ENCODE data around the gene NLRP6.
"Not testable (repeated sequence)": the region's sequence is repeated elsewhere in the genome, so short reads cannot be mapped to it uniquely, and the experiment has no call there.

The NLRP6 gene

GRCh38 chr11:317668-318404 is 39.6 kb downstream of the NLRP6 start:
- H3K27ac ChIP-seq (ENCODE audit: low read length): not testable (repeated sequence)
- Histone ChIP-seq H3K9ac (ENCODE audit: low read length) (peak overlapping the region; percentile 32), H3K27me3 (ENCODE audit: control insufficient read depth, insufficient read depth, low read length) (peaks cover 29% of the 10 kb centered on the region)

DNA sequence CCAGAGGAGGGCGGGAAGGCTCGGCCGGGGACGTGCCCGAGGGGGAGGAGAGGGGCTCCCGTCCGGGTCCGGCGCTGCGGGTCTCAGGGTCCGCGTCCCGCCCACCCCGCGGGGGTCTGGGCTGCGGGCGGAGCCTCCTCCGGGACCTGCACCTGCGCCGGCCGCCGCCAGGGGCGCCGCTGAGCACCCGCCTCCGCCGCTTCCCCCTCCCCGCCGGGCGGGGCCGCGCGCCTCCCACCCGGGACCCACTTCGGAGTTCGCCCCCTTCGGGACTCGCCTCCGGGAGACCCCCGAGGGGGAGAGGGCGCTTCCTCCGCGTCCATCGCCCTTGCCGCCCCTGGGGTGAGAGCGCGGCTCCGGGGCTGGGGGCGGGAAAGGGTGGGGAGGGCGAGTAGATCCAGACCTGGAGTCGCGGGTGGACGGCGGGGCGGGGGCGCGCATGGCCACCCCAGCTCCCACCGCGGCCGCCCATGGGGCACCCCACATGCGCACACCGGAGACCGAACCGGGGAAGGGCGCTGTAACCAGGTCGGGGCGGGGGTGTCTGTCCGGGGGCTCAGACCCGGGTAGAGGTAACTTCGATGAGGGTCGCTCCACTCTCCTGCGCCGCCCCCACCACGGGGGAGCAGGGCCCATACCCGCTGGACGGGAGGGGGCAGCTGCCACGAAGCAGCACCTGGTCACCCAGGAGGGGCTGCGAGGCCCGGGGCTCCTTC is 40.4 kb downstream of the NLRP6 start:
- not testable (repeated sequence) for H3K9ac ChIP-seq (ENCODE audit: low read length); H3K9me3 ChIP-seq (ENCODE audit: control insufficient read depth, low read depth, low read length); H3K27ac ChIP-seq (ENCODE audit: low read length); H3K36me3 ChIP-seq (ENCODE audit: control insufficient read depth, low read depth, low read length)
- Histone ChIP-seq H3K27me3 (ENCODE audit: control insufficient read depth, insufficient read depth, low read length) (peaks cover 29% of the 10 kb centered on the region), H3K4me3 (ENCODE audit: low read length) (peak overlapping the region; percentile 21), H3K4me1 (ENCODE audit: control insufficient read depth, low read depth, low read length) (peaks cover 24% of the 10 kb centered on the region)

More at GRCh38 chr11:317668-318404, 39.6 kb downstream of the NLRP6 start:
- H3K36me3 ChIP-seq (ENCODE audit: control insufficient read depth, low read depth, low read length); H3K9me3 ChIP-seq (ENCODE audit: control insufficient read depth, low read depth, low read length): not testable (repeated sequence)
- peak overlapping the region; percentile 86 for H3K4me3 ChIP-seq (ENCODE audit: low read length)
- peaks cover 31% of the 10 kb centered on the region for H3K4me1 ChIP-seq (ENCODE audit: control insufficient read depth, low read depth, low read length)

DNA sequence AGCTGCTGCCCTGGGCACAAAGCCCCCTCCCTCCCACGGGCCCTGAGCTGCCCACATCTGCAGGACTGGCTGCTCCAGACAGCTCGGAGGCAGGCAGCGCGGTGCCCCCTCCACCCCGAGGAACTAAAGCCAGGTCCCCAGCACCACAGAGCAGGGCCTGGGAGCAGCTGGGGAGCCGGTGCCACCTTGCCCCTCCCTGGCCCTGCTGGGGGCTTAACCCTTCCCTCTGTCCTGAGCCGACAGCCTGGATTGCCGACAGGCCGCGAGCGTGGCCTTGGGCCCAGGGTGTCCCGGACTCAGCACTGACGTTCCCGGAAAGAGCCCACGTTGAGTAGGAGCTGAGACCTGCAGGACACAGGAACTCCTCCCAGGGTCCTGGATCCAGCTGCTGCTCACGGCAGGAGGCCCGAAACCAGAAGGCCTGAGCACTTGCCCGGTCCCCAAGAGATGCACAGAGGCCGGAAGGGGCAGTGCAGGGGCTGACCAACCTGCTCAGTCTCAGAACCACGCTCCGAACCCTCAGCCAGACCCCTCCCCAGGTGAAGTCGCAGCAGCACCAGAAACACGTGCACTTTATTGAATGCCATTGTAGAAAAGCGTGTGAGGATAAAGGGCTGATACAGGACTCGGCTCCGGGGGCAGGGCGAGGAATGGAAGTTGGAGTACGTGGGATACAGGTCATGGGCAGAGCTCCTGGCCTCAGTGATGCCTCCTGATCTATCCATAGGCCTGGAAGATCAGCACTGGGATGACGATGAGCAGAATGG is 41.1 kb downstream of the NLRP6 start:
- H3K4me3 ChIP-seq (ENCODE audit: low read length): peak overlapping the region; percentile 82
- H3K9me3 ChIP-seq (ENCODE audit: control insufficient read depth, low read depth, low read length); H3K27ac ChIP-seq (ENCODE audit: low read length); H3K36me3 ChIP-seq (ENCODE audit: control insufficient read depth, low read depth, low read length); H3K9ac ChIP-seq (ENCODE audit: low read length): not testable (repeated sequence)
- peaks cover 29% of the 10 kb centered on the region for H3K27me3 ChIP-seq (ENCODE audit: control insufficient read depth, insufficient read depth, low read length)
- H3K4me1 ChIP-seq (ENCODE audit: control insufficient read depth, low read depth, low read length): peaks cover 18% of the 10 kb centered on the region

DNA sequence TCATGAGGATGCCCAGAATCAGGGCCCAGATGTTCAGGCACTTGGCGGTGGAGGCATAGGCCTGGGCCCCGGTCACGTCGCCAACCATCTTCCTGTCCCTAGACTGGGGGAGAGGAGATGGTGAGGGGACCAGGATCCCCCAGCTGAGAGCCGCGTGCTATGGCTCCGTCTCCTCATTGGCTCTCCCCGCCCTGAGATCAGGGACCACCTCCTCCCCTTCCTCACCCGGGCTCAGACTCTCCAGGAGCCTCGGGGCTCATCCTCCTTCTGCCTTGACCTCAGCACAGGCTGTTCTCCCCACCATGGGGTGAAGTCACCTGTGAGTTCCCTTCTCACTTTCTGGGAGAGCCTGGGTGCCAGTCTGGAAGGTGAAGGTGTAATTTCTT is 41.7 kb downstream of the NLRP6 start:
- H3K4me1 ChIP-seq (ENCODE audit: control insufficient read depth, low read depth, low read length): peaks cover 20% of the 10 kb centered on the region
- H3K36me3 ChIP-seq (ENCODE audit: control insufficient read depth, low read depth, low read length); H3K9me3 ChIP-seq (ENCODE audit: control insufficient read depth, low read depth, low read length); H3K9ac ChIP-seq (ENCODE audit: low read length); H3K27ac ChIP-seq (ENCODE audit: low read length): not testable (repeated sequence)
- H3K4me3 ChIP-seq (ENCODE audit: low read length): peak overlapping the region; percentile 82
- H3K27me3 ChIP-seq (ENCODE audit: control insufficient read depth, insufficient read depth, low read length): peaks cover 28% of the 10 kb centered on the region

DNA sequence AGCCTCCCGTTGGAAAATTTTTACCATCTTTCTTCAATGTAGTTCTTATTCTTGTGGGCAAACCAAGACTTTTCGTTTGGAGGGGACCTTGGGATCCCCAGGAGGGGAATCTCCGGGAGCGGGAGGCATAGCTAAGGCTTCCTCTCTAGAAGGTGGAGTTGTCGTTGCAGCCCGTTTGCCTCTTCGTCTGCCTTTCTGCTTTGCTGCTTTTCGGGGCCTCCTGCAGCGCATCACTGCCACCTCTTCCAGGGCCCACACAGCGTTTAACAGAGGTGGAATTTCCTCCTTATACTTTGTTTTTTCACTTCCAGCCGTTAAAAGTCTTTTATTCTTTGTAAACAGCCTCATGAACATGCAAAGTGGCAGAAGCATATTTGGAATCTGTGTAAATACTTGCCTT is 45.9 kb downstream of the NLRP6 start:
- no peak overlapping the region for H3K27ac ChIP-seq (ENCODE audit: low read length)
- no peaks in the 10 kb centered on the region for H3K9me3 ChIP-seq (ENCODE audit: control insufficient read depth, low read depth, low read length)
- no peaks in the 10 kb centered on the region for H3K27me3 ChIP-seq (ENCODE audit: control insufficient read depth, insufficient read depth, low read length)
- H3K4me1 ChIP-seq (ENCODE audit: control insufficient read depth, low read depth, low read length): peaks cover 6% of the 10 kb centered on the region
- no peaks in the 10 kb centered on the region for H3K36me3 ChIP-seq (ENCODE audit: control insufficient read depth, low read depth, low read length)
- no peak overlapping the region for H3K4me3 ChIP-seq (ENCODE audit: low read length)
- no peak overlapping the region for H3K9ac ChIP-seq (ENCODE audit: low read length)

DNA sequence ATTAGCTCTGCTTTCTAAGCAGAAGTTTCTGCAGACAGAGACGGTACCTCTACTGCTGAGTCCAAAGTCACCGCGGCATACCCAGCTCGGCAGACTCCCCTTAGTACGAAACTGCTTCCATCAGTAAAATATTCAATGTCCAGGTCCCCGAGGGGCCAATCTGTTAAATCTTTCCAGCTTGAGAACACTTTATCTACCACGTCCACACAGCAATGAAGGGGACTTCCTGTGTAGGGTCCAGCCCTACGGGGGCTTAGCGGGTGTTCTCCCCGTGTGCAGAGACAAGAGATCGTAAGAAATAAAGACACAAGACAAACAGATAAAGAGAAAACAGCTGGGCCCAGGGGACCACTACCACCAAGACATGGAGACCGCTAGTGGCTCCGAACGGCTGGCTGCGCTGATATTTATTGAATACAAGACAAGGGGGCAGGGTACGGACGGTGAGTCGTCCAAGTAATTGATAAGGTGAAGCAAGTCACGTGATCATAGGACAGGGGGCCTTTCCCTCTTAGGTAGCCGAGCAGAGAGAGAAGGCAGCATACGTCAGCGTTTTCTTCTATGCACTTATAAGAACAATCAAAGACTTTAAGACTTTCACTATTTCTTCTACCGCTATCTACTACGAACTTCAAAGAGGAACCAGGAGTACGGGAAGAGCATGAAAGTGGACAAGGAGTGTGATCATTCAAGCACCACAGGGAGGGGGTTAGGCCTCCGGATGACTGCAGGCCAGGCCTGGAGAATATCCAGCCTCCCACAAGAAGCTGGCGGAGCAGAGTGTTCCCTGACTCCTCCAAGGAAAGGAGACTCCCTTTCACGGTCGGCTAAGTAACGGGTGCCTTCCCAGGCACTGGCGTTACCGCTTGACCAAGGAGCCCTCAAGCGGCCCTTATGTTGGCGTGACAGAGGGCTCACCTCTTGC is 46.6 kb downstream of the NLRP6 start:
- H3K4me1 ChIP-seq (ENCODE audit: control insufficient read depth, low read depth, low read length); H3K9ac ChIP-seq (ENCODE audit: low read length); H3K4me3 ChIP-seq (ENCODE audit: low read length); H3K36me3 ChIP-seq (ENCODE audit: control insufficient read depth, low read depth, low read length); H3K27me3 ChIP-seq (ENCODE audit: control insufficient read depth, insufficient read depth, low read length); H3K9me3 ChIP-seq (ENCODE audit: control insufficient read depth, low read depth, low read length); H3K27ac ChIP-seq (ENCODE audit: low read length): not testable (repeated sequence)

DNA sequence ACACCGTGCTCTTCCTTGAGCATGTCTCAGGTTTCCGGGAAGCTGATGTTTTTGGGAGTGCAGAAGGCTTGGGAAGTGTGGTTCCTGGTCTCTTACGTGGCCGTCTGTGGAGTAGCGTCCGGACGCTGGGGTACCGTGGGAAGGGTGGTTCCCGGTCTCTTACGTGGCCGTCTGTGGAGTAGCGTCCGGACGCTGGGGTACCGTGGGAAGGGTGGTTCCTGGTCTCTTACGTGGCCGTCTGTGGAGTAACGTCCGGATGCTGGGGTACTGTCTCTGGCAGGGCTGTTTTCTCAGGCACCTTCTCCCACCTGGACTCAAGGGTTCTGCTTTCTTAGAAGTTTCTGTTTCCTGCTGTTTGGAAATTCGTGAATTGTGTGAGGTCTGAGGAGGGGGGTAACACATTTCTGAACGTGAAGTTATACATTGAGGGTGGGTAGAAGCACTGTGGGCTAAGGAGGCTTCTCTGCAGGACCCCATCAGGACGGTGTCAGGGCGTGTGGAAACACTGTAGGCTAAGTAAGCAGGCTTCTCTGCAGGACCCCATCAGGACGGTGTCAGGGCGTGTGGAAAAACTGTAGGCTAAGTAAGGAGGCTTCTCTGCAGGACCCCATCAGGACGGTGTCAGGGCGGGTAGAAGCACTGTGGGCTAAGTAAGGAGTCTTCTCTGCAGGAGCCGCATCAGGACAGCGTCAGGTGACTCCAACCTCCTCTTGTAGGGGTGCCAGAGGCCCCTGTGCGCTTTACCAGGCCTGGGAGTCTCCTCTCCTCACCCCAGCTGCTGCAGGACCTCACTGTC is 47.8 kb downstream of the NLRP6 start:
- H3K9me3 ChIP-seq (ENCODE audit: control insufficient read depth, low read depth, low read length): no peaks in the 10 kb centered on the region
- no peak overlapping the region for H3K9ac ChIP-seq (ENCODE audit: low read length)
- H3K4me1 ChIP-seq (ENCODE audit: control insufficient read depth, low read depth, low read length): peaks cover 4% of the 10 kb centered on the region
- no peak overlapping the region for H3K27ac ChIP-seq (ENCODE audit: low read length)
- no peaks in the 10 kb centered on the region for H3K36me3 ChIP-seq (ENCODE audit: control insufficient read depth, low read depth, low read length)
- no peak overlapping the region for H3K4me3 ChIP-seq (ENCODE audit: low read length)
- H3K27me3 ChIP-seq (ENCODE audit: control insufficient read depth, insufficient read depth, low read length): no peaks in the 10 kb centered on the region

DNA sequence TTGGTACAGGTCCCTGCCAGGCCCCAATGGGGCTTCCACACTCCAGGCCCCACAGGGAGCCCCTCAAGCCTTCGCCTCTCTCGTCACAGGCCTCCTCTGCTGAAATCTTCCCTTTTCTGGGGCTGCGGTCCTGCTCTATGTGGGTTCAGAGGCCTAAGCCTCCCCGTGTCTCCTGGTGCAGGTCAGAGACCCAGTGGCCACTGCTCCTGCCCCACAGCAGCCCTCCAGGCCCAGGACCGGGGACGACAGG is 48.3 kb downstream of the NLRP6 start:
- H3K27me3 ChIP-seq (ENCODE audit: control insufficient read depth, insufficient read depth, low read length): no peaks in the 10 kb centered on the region
- H3K36me3 ChIP-seq (ENCODE audit: control insufficient read depth, low read depth, low read length): no peaks in the 10 kb centered on the region
- no peak overlapping the region for H3K4me3 ChIP-seq (ENCODE audit: low read length)
- peaks cover 3% of the 10 kb centered on the region for H3K4me1 ChIP-seq (ENCODE audit: control insufficient read depth, low read depth, low read length)
- H3K9me3 ChIP-seq (ENCODE audit: control insufficient read depth, low read depth, low read length): no peaks in the 10 kb centered on the region
- H3K27ac ChIP-seq (ENCODE audit: low read length): no peak overlapping the region
- no peak overlapping the region for H3K9ac ChIP-seq (ENCODE audit: low read length)

GRCh38 chr11:326842-327580 is 48.8 kb downstream of the NLRP6 start:
- Histone ChIP-seq H3K27me3 (ENCODE audit: control insufficient read depth, insufficient read depth, low read length) (no peaks in the 10 kb centered on the region), H3K36me3 (ENCODE audit: control insufficient read depth, low read depth, low read length) (no peaks in the 10 kb centered on the region), H3K9ac (ENCODE audit: low read length) (no peak overlapping the region), H3K4me1 (ENCODE audit: control insufficient read depth, low read depth, low read length) (peaks cover 3% of the 10 kb centered on the region), H3K9me3 (ENCODE audit: control insufficient read depth, low read depth, low read length) (no peaks in the 10 kb centered on the region), H3K4me3 (ENCODE audit: low read length) (no peak overlapping the region), H3K27ac (ENCODE audit: low read length) (no peak overlapping the region)

DNA sequence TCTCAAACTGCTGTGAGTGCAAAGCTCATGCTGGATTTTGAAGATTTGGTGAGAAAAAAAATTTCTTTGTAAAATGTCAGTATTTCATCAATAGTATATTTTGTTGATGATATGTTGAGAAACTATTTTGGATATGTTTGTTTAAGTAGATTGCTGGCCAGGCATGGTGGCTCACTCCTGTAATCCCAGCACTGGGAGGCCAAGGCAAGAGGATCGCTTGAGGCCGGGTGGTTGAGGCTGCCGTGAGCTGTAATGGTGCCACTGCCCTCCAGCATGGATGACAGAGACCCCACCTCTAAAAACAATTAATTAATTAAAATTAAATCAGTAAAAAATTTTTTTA is 49.3 kb downstream of the NLRP6 start:
- H3K4me3 ChIP-seq (ENCODE audit: low read length): no peak overlapping the region
- no peaks in the 10 kb centered on the region for H3K9me3 ChIP-seq (ENCODE audit: control insufficient read depth, low read depth, low read length)
- H3K36me3 ChIP-seq (ENCODE audit: control insufficient read depth, low read depth, low read length): no peaks in the 10 kb centered on the region
- H3K27ac ChIP-seq (ENCODE audit: low read length): no peak overlapping the region
- H3K27me3 ChIP-seq (ENCODE audit: control insufficient read depth, insufficient read depth, low read length): no peaks in the 10 kb centered on the region
- H3K4me1 ChIP-seq (ENCODE audit: control insufficient read depth, low read depth, low read length): peaks cover 3% of the 10 kb centered on the region
- no peak overlapping the region for H3K9ac ChIP-seq (ENCODE audit: low read length)

Data from iPS-18a (cell line).